ENCODE data around the gene GAS2L1. TPM values are rescaled to one million over a fixed set of nuclear protein-coding genes. Genes with fewer than 3 reads are reported as not detected.

The GAS2L1 gene
- total and polyA plus RNA-seq, 2 of the 4 experiments (the other 2 are of a cell fraction) = 1.4 to 15.6 TPM

- Histone ChIP-seq H4K8ac (ENCODE audit: low read depth in 2 of 2, low read length in 2 of 2) (no peak overlapping the region), H2AK5ac (ENCODE audit: low read depth, low read length) (no peak overlapping the region), H2BK5ac (ENCODE audit: low read depth, low read length, poor library complexity, severe bottlenecking) (no peak overlapping the region), H2AK9ac (replicated peaks; ENCODE audit: low read depth, low read length, poor library complexity) (no peak overlapping the region), H3K9me3 (ENCODE audit: control insufficient read depth, insufficient read depth, low read length) (no peaks in the 10 kb centered on the region), H3K79me1 (ENCODE audit: low read depth in 1 of 2, low read length in 2 of 2) (no peaks in the 10 kb centered on the region), H3K9ac (ENCODE audit: low read depth, low read length) (no peak overlapping the region), H4K20me1 (ENCODE audit: insufficient read depth, low read length) (no peaks in the 10 kb centered on the region; the same call in 1 of the 2 replicates), H4K5ac (ENCODE audit: low read depth, low read length) (no peak overlapping the region), H3K56ac (ENCODE audit: extremely low read depth, insufficient read depth, low read length) (no peak overlapping the region), H3K4me1 (ENCODE audit: control insufficient read depth, insufficient read depth, low read length) (no peaks in the 10 kb centered on the region), H3K4me3 (ENCODE audit: insufficient read depth, low read depth, low read length) (no peak overlapping the region), H2BK15ac (ENCODE audit: low read depth, low read length) (no peak overlapping the region), H3K27ac (ENCODE audit: insufficient read depth, low read length) (no peak overlapping the region), H3K18ac (ENCODE audit: low read depth, low read length) (no peak overlapping the region), H3K23ac (ENCODE audit: low read depth, low read length) (no peak overlapping the region), H2BK20ac (ENCODE audit: low read depth, low read length) (no peak overlapping the region), H3K14ac (replicated peaks; ENCODE audit: low read depth, low read length) (no peak overlapping the region), H4K91ac (ENCODE audit: insufficient read depth, low read depth, low read length) (no peak overlapping the region), H3K27me3 (ENCODE audit: control insufficient read depth, insufficient read depth, low read length) (no peaks in the 10 kb centered on the region), H2BK120ac (ENCODE audit: low read depth, low read length) (no peak overlapping the region), H3K4me2 (ENCODE audit: low read depth, low read length) (no peak overlapping the region), H3K36me3 (ENCODE audit: control insufficient read depth, insufficient read depth, low read length) (peaks cover 70% of the 10 kb centered on the region), H3K4ac (ENCODE audit: low read depth, low read length) (no peak overlapping the region), H3K9me1 (ENCODE audit: insufficient read depth, low read length) (no peaks in the 10 kb centered on the region), H2AFZ (replicated peaks; ENCODE audit: low read length, poor library complexity) (no peak overlapping the region)
- POLR2A ChIA-PET (ENCODE audit: unreplicated experiment) = no interaction called here
- DNase-seq (no peak), ATAC-seq (ENCODE audit: low read depth) (no peak)
- no TSS peak for BruUV-seq (replicated peaks)
- 100% methylated on average over 1 of the region's 6 CpGs; no CpG with 5 or more reads in 1 of the 2 experiments for WGBS, 2 experiments (ENCODE audit: extremely low coverage in 2 of 2, insufficient read length in 1 of 2)
- TF ChIP-seq CTCF (conservative IDR thresholded peaks at IDR 0.05; ENCODE audit: low read depth, low read length) (no peak), CHD1 (IDR thresholded peaks at IDR 0.05; ENCODE audit: low read depth, low read length) (no peak), RFX5 (IDR thresholded peaks at IDR 0.05; ENCODE audit: low read depth, low read length) (no peak), RCOR1 (IDR thresholded peaks at IDR 0.05; ENCODE audit: insufficient replicate concordance, low read length) (no peak), NFE2L2 (IDR thresholded peaks at IDR 0.05; ENCODE audit: low read depth, low read length) (no peak), RAD21 (IDR thresholded peaks at IDR 0.05; ENCODE audit: low read length) (no peak), CEBPB (IDR thresholded peaks at IDR 0.05; ENCODE audit: low read depth, low read length) (no peak), MAZ (IDR thresholded peaks at IDR 0.05; ENCODE audit: borderline replicate concordance, low read depth, low read length) (no peak), MAFK (IDR thresholded peaks at IDR 0.05; ENCODE audit: low read depth, low read length) (no peak), SMC3 (IDR thresholded peaks at IDR 0.05; ENCODE audit: low read depth, low read length) (no peak), FOS (IDR thresholded peaks at IDR 0.05; ENCODE audit: low read depth, low read length) (no peak), POLR2A (IDR thresholded peaks at IDR 0.05; ENCODE audit: low read depth, low read length) (no peak), BHLHE40 (IDR thresholded peaks at IDR 0.05; ENCODE audit: low read depth, low read length) (no peak), MXI1 (IDR thresholded peaks at IDR 0.05; ENCODE audit: borderline replicate concordance, low read depth, low read length) (no peak)
- TF ChIP-seq, protein P1, sequence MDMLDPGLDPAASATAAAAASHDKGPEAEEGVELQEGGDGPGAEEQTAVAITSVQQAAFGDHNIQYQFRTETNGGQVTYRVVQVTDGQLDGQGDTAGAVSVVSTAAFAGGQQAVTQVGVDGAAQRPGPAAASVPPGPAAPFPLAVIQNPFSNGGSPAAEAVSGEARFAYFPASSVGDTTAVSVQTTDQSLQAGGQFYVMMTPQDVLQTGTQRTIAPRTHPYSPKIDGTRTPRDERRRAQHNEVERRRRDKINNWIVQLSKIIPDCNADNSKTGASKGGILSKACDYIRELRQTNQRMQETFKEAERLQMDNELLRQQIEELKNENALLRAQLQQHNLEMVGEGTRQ (IDR thresholded peaks at IDR 0.05; ENCODE audit: low read depth, low read length) = no peak
- TF ChIP-seq, protein P2, sequence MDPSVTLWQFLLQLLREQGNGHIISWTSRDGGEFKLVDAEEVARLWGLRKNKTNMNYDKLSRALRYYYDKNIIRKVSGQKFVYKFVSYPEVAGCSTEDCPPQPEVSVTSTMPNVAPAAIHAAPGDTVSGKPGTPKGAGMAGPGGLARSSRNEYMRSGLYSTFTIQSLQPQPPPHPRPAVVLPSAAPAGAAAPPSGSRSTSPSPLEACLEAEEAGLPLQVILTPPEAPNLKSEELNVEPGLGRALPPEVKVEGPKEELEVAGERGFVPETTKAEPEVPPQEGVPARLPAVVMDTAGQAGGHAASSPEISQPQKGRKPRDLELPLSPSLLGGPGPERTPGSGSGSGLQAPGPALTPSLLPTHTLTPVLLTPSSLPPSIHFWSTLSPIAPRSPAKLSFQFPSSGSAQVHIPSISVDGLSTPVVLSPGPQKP (IDR thresholded peaks at IDR 0.05; ENCODE audit: borderline replicate concordance, low read depth, low read length) = no peak
- intact Hi-C loops (cut with micrococcal nuclease) = no loop called here
- in situ Hi-C loops (cut with MboI; ENCODE audit: low sequenced_read_pairs) = no loop called here
- CTCF ChIA-PET = no interaction called here
- dilution Hi-C loops (cut with HindIII; ENCODE audit: low sequenced_read_pairs, unreplicated experiment) = no loop called here
Measured at GRCh38 chr22:29351042-29351441, 44.6 kb downstream of the GAS2L1 start.

All from IMR-90 (cell line).